ENCODE results near the gene IL22RA1.

DNA sequence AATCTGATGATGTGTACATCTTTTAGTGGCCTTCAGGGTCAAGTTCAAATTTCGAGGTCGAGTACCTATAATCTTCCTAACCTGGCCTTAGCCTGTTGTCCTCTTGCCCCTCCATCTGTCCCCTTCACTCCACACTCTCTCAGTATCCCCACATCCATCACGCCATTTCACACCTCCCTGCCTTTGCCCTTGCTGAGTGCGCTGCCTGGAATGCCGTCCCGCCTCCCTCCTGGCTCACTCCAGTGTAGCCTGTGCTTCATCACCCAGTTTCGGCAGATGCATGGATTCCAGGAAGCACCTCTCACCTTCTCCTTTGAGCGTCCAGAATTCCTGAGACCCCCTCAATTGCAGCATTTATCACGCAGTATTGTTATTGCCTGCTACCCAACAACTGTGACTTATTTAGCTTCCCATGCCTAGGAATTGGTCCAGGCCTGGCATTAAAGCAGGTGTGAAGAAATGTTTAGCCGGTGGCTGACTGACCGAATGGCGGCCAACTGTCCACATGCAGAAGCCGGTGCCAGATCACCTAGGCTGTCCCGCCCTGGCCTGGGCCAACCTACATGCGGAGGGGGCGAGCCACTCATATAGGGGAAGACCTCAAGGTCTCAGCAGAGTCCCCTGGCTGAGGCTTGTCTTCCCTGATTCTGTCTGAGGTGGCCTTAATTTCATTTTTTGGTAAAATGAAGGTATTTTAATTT lies 65.5 kb downstream of the IL22RA1 start:
- TF ChIP-seq, protein P1, sequence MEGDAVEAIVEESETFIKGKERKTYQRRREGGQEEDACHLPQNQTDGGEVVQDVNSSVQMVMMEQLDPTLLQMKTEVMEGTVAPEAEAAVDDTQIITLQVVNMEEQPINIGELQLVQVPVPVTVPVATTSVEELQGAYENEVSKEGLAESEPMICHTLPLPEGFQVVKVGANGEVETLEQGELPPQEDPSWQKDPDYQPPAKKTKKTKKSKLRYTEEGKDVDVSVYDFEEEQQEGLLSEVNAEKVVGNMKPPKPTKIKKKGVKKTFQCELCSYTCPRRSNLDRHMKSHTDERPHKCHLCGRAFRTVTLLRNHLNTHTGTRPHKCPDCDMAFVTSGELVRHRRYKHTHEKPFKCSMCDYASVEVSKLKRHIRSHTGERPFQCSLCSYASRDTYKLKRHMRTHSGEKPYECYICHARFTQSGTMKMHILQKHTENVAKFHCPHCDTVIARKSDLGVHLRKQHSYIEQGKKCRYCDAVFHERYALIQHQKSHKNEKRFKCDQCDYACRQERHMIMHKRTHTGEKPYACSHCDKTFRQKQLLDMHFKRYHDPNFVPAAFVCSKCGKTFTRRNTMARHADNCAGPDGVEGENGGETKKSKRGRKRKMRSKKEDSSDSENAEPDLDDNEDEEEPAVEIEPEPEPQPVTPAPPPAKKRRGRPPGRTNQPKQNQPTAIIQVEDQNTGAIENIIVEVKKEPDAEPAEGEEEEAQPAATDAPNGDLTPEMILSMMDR (IDR thresholded peaks at IDR 0.05) = no peak
- no peak for TF ChIP-seq ZFX (IDR thresholded peaks at IDR 0.05; ENCODE audit: borderline replicate concordance)

All from 22Rv1 (cell line).